Muscle of arm (tissue), 12 donors: ENCODE results near the gene DDIT4L. TPM values are rescaled to one million over a fixed set of nuclear protein-coding genes. Genes with fewer than 3 reads are reported as not detected.
"Not testable (repeated sequence)": the region's sequence is repeated elsewhere in the genome, so short reads cannot be mapped to it uniquely, and the experiment has no call there.

Source experiments
- DNase-seq: peaks from one replicate; pipeline ENCODE4 v3.0.0-alpha.2; 2013
- polyA plus RNA-seq, 12 donors: library from polyadenylated mRNA; unstranded; fragments of 120-200 nt; gene quantifications; one replicate each; pipeline ENCODE4 v1.2.1, GENCODE V29; 2013; ENCODE audit not compliant: insufficient read length in 12 of 12

Gene DDIT4L
- polyA plus RNA-seq, 12 donors, result 3.9 to 61.2 (median 11.9) TPM; not detected in 1

- no peak for DNase-seq
These were observed 20.5 kb downstream of the DDIT4L start for GRCh38 chr4:100169491-100170485.

- no peak for DNase-seq
These were observed 21.7 kb downstream of the DDIT4L start for GRCh38 chr4:100168521-100168920.

- no peak for DNase-seq
These were observed 23.8 kb downstream of the DDIT4L start for GRCh38 chr4:100166297-100167039.

- no peak for DNase-seq
These were observed 24.5 kb downstream of the DDIT4L start for GRCh38 chr4:100165809-100166208.

GRCh38 chr4:100164808-100165760 lies 25.2 kb downstream of the DDIT4L start:
- DNase-seq, result no peak

GRCh38 chr4:100162027-100162685 lies 28.1 kb downstream of the DDIT4L start:
- DNase-seq, result no peak

- no peak for DNase-seq
These were observed 41.1 kb downstream of the DDIT4L start for GRCh38 chr4:100149190-100149589.

GRCh38 chr4:100147684-100148083 lies 42.6 kb downstream of the DDIT4L start:
- DNase-seq, result no peak

- DNase-seq, result no peak
These were observed 43.1 kb downstream of the DDIT4L start for GRCh38 chr4:100147198-100147597.

- DNase-seq, result no peak
These were observed 43.5 kb downstream of the DDIT4L start for GRCh38 chr4:100146756-100147155.

- DNase-seq, result not testable (repeated sequence)
These were observed 52.9 kb downstream of the DDIT4L start for GRCh38 chr4:100137320-100137719.

Other genes with a start within 250 kb of the DDIT4L start
- gene DNAJB14, start 243.8 kb downstream of the DDIT4L start, polyA plus RNA-seq, result 10 to 100 TPM in 11 of 12 donors, not detected in 1; 15.5 to 29.9 (median 22.6) TPM
- 100 to 1,000 TPM in 11 of 12 donors, not detected in 1; 132 to 263 (median 171) TPM for gene H2AZ1, start 240.2 kb downstream of the DDIT4L start, polyA plus RNA-seq